H9 (cell line): ENCODE results near the gene HSF2. TPM values are rescaled to one million over a fixed set of nuclear protein-coding genes. Genes with fewer than 3 reads are reported as not detected.

Experiments
- DNase-seq: peaks from one replicate; pipeline ENCODE4 v3.0.0-alpha.2; 2017
- H2AFZ ChIP-seq: one replicate; pipeline ENCODE4 v1.6.1; 2013; ENCODE audit warnings: mild to moderate bottlenecking, low read length, control low read depth, moderate library complexity
- H2AK5ac ChIP-seq: 2 replicates; pipeline ENCODE4 v1.6.1; 2013; ENCODE audit warnings: low read length, control low read depth, mixed read lengths; ENCODE audit not compliant: insufficient read length
- H2BK120ac ChIP-seq: one replicate; pipeline ENCODE4 v1.6.1; 2013; ENCODE audit warnings: low read depth, mild to moderate bottlenecking, low read length, control low read depth, inconsistent platforms; ENCODE audit not compliant: poor library complexity, severe bottlenecking
- H2BK12ac ChIP-seq: 2 replicates; pipeline ENCODE4 v1.6.1; 2013; ENCODE audit warnings: low read length, control low read depth, mixed read lengths, low read depth; ENCODE audit not compliant: insufficient read length
- H2BK15ac ChIP-seq: 2 replicates; pipeline ENCODE4 v1.6.1; 2013; ENCODE audit warnings: low read depth, low read length, control low read depth
- H2BK20ac ChIP-seq: one replicate; pipeline ENCODE4 v1.6.1; 2013; ENCODE audit warnings: low read depth, mild to moderate bottlenecking, low read length, control low read depth, inconsistent platforms; ENCODE audit not compliant: poor library complexity, severe bottlenecking
- H2BK5ac ChIP-seq: 2 replicates; pipeline ENCODE4 v1.6.1; 2013; ENCODE audit warnings: low read length, control low read depth, mixed read lengths; ENCODE audit not compliant: insufficient read length
- H3K14ac ChIP-seq: 2 replicates; pipeline ENCODE4 v1.6.1; 2013; ENCODE audit warnings: low read length, control low read depth; ENCODE audit not compliant: insufficient read depth
- H3K18ac ChIP-seq: 2 replicates; pipeline ENCODE4 v1.6.1; 2013; ENCODE audit warnings: low read depth, mild to moderate bottlenecking, mixed read lengths, low read length, control low read depth; ENCODE audit not compliant: insufficient read length
- H3K23ac ChIP-seq: 2 replicates; pipeline ENCODE4 v1.6.1; 2013; ENCODE audit warnings: low read length, control low read depth, mixed read lengths, low read depth; ENCODE audit not compliant: insufficient read length
- H3K23me2 ChIP-seq: 2 replicates; pipeline ENCODE4 v1.6.1; 2013; ENCODE audit warnings: low read depth, mild to moderate bottlenecking, mixed read lengths, low read length, control low read depth; ENCODE audit not compliant: insufficient read length, poor library complexity, severe bottlenecking
- H3K27ac ChIP-seq: 2 replicates; pipeline ENCODE4 v1.5.1; 2013; ENCODE audit warnings: low read length, control low read depth, mixed read lengths, low read depth; ENCODE audit not compliant: insufficient read length
- H3K27me3 ChIP-seq: 2 replicates; pipeline ENCODE4 v1.6.1; 2013; ENCODE audit warnings: low read length, control low read depth, inconsistent platforms; ENCODE audit not compliant: insufficient read depth
- H3K4ac ChIP-seq: 2 replicates; pipeline ENCODE4 v1.6.1; 2013; ENCODE audit warnings: low read depth, mild to moderate bottlenecking, control low read depth, inconsistent platforms, low read length, moderate library complexity
- H3K4me1 ChIP-seq: 2 replicates; pipeline ENCODE4 v1.6.1; 2013; ENCODE audit warnings: low read length, control low read depth, inconsistent platforms; ENCODE audit not compliant: insufficient read depth
- H3K4me2 ChIP-seq: 2 replicates; pipeline ENCODE4 v1.6.1; 2013; ENCODE audit warnings: low read length, control low read depth, mixed read lengths; ENCODE audit not compliant: insufficient read length, insufficient read depth
- H3K56ac ChIP-seq: 2 replicates; pipeline ENCODE4 v1.6.1; 2013; ENCODE audit warnings: low read depth, mild to moderate bottlenecking, mixed read lengths, low read length, control low read depth; ENCODE audit not compliant: insufficient read length
- H3K79me1 ChIP-seq: 2 replicates; pipeline ENCODE4 v1.6.1; 2013; ENCODE audit warnings: low read depth, mild to moderate bottlenecking, moderate library complexity, low read length, control low read depth, inconsistent platforms; ENCODE audit not compliant: insufficient read depth, poor library complexity, severe bottlenecking
- H3K79me2 ChIP-seq: 2 replicates; pipeline ENCODE4 v1.6.1; 2013; ENCODE audit warnings: low read length, control low read depth, inconsistent platforms; ENCODE audit not compliant: insufficient read depth
- H3K9ac ChIP-seq: 2 replicates; pipeline ENCODE4 v1.6.1; 2013; ENCODE audit warnings: low read length, control low read depth, mixed read lengths; ENCODE audit not compliant: insufficient read length; ENCODE audit errors: extremely low read depth
- H3K9me3 ChIP-seq: one replicate; pipeline ENCODE4 v1.6.1; 2013; ENCODE audit warnings: low read depth, low read length, inconsistent platforms; ENCODE audit not compliant: control insufficient read depth
- H3T11ph ChIP-seq: one replicate; pipeline ENCODE4 v1.6.1; 2013; ENCODE audit warnings: mild to moderate bottlenecking, low read length, control low read depth, inconsistent platforms
- H4K20me1 ChIP-seq: one replicate; pipeline ENCODE4 v1.6.1; 2013; ENCODE audit not compliant: control insufficient read depth, insufficient read length, insufficient read depth
- H4K5ac ChIP-seq: 2 replicates; pipeline ENCODE4 v1.6.1; 2013; ENCODE audit warnings: low read depth, mild to moderate bottlenecking, mixed read lengths, low read length, control low read depth; ENCODE audit not compliant: insufficient read length
- H4K8ac ChIP-seq: replicated peaks from 2 replicates; pipeline ENCODE4 v1.6.1; 2013; ENCODE audit warnings: low read length, control low read depth, mixed read lengths, low read depth; ENCODE audit not compliant: insufficient read length
- H4K91ac ChIP-seq: 2 replicates; pipeline ENCODE4 v1.6.1; 2013; ENCODE audit warnings: low read depth, mild to moderate bottlenecking, moderate library complexity, mixed read lengths, low read length, control low read depth; ENCODE audit not compliant: insufficient read length
- H3K27ac Mint-ChIP-seq, 3 experiments: 2 replicates in 2 of 3; 3 replicates in 1 of 3; pipeline ENCODE4 v1.8.0; 2020 to 2021; ENCODE audit warnings: mixed read lengths in 3 of 3, mild to moderate bottlenecking in 1 of 3, moderate library complexity in 1 of 3
- H3K27me3 Mint-ChIP-seq: 2 replicates; pipeline ENCODE4 v1.8.0; 2021; ENCODE audit warnings: low read depth, mild to moderate bottlenecking, moderate library complexity, mixed read lengths
- H3K36me3 Mint-ChIP-seq, 3 experiments: 2 replicates in 2 of 3; 3 replicates in 1 of 3; pipeline ENCODE4 v1.8.0; 2020 to 2021; ENCODE audit warnings: low read depth in 3 of 3, mixed read lengths in 3 of 3; ENCODE audit not compliant: insufficient read depth in 1 of 3
- H3K4me1 Mint-ChIP-seq, 2 experiments: 2 replicates each; pipeline ENCODE4 v1.8.0; 2020; ENCODE audit warnings: mixed read lengths in 2 of 2
- H3K4me3 Mint-ChIP-seq, 2 experiments: 2 replicates in 1 of 2; 3 replicates in 1 of 2; pipeline ENCODE4 v1.8.0; 2020 to 2021; ENCODE audit warnings: mild to moderate bottlenecking in 2 of 2, mixed read lengths in 2 of 2, moderate library complexity in 1 of 2
- H3K9me3 Mint-ChIP-seq, 2 experiments: 2 replicates in 1 of 2; 3 replicates in 1 of 2; pipeline ENCODE4 v1.8.0; 2020; ENCODE audit warnings: mild to moderate bottlenecking in 2 of 2, mixed read lengths in 2 of 2, moderate library complexity in 1 of 2
- CTCF ChIP-seq: fragments of 200-600 bp; sonication (generic); conservative IDR thresholded peaks from 3 replicates; pipeline ENCODE4 v1.8.0; 2021; ENCODE audit warnings: antibody characterized with exemption, mild to moderate bottlenecking
- total RNA-seq: library from RNA; stranded (reverse); gene quantifications from 2 replicates; pipeline ENCODE4 v1.2.1, GENCODE V29; 2021

HSF2 gene
- total RNA-seq, 1 experiment from 2014 or later = 14.6 TPM

- no peak for DNase-seq
- Histone ChIP-seq H4K91ac (no peak overlapping the region), H2BK5ac (no peak overlapping the region), H3K4me1 (no peaks in the 10 kb centered on the region), H3K9ac (no peak overlapping the region), H3K27ac (no peak overlapping the region), H3K79me1 (no peaks in the 10 kb centered on the region), H4K20me1 (no peaks in the 10 kb centered on the region), H3K9me3 (no peaks in the 10 kb centered on the region), H3K18ac (no peak overlapping the region), H2BK20ac (no peak overlapping the region), H4K8ac (no peak overlapping the region), H3T11ph (no peak overlapping the region), H3K27me3 (no peaks in the 10 kb centered on the region), H3K23me2 (no peaks in the 10 kb centered on the region), H2BK15ac (no peak overlapping the region), H3K79me2 (no peaks in the 10 kb centered on the region; the same call in 1 of the 2 replicates), H3K4me2 (no peak overlapping the region), H2BK120ac (no peak overlapping the region), H2AFZ (no peak overlapping the region), H3K23ac (no peak overlapping the region), H2BK12ac (no peak overlapping the region), H3K56ac (no peak overlapping the region), H2AK5ac (no peak overlapping the region), H3K4ac (no peak overlapping the region), H4K5ac (no peak overlapping the region), H3K14ac (no peak overlapping the region)
- Mint-ChIP-seq H3K36me3 (peaks cover 5 to 26% (median 16%) of the 10 kb centered on the region in 3 experiments; a peak in 5 of 7 replicates), H3K27ac (no peak overlapping the region), H3K9me3 (no peaks in the 10 kb centered on the region), H3K27me3 (no peaks in the 10 kb centered on the region), H3K4me1 (peaks cover 0 to 8% of the 10 kb centered on the region in 2 experiments; a peak in 3 of 4 replicates), H3K4me3 (no peak overlapping the region)
- TF ChIP-seq CTCF = no peak
Observed at GRCh38 chr6:122412001-122412400, 12.5 kb downstream of the HSF2 start.
